WTC11 (cell line): ENCODE data around the gene PPP4R2. TPM values are rescaled to one million over a fixed set of nuclear protein-coding genes. Genes with fewer than 3 reads are reported as not detected.
A peak's percentile ranks its signal among the peaks of the same experiment; 100 is the strongest.

Experiments used
- ATAC-seq: fragments of 200-7000 bp; cut with Tn5 transposase; 2 replicates; pipeline ENCODE4 v1.10.0; 2021; ENCODE audit warnings: mild to moderate bottlenecking, moderate library complexity
- CTCF ChIA-PET: fragments of 300-600 bp; sonication (Branson Sonifier 250); formaldehyde crosslinking; loops from one replicate; lab custom pipeline; 2021; ENCODE audit warnings: antibody characterized with exemption; lab: Charles Lee
- POLR2A ChIA-PET: fragments of 350-600 bp; sonication (Branson Sonifier 250); formaldehyde crosslinking; loops from one replicate; lab custom pipeline; 2021; ENCODE audit warnings: antibody characterized with exemption; lab: Charles Lee
- DNase-seq: peaks from one replicate; pipeline ENCODE4 v3.0.0; 2021; ENCODE audit warnings: low spot score
- H3K27ac Mint-ChIP-seq: 2 replicates; pipeline ENCODE4 v1.8.0; 2021; ENCODE audit warnings: mixed read lengths
- H3K27me3 Mint-ChIP-seq: 2 replicates; pipeline ENCODE4 v1.8.0; 2021; ENCODE audit warnings: low read depth, mild to moderate bottlenecking, moderate library complexity, mixed read lengths
- H3K36me3 Mint-ChIP-seq: 2 replicates; pipeline ENCODE4 v1.8.0; 2021; ENCODE audit warnings: mixed read lengths
- H3K4me1 Mint-ChIP-seq: 2 replicates; pipeline ENCODE4 v1.8.0; 2022; ENCODE audit warnings: mixed read lengths
- H3K4me3 Mint-ChIP-seq: 2 replicates; pipeline ENCODE4 v1.8.0; 2021; ENCODE audit warnings: mild to moderate bottlenecking, moderate library complexity, mixed read lengths
- H3K9me3 Mint-ChIP-seq: 2 replicates; pipeline ENCODE4 v1.8.0; 2021; ENCODE audit warnings: mixed read lengths
- CBFB ChIP-seq: sonication (generic); formaldehyde crosslinking; IDR thresholded peaks from 2 replicates; pipeline ENCODE4 v1.8.1; 2022; ENCODE audit warnings: mild to moderate bottlenecking, low read depth, missing genetic modification reagents
- CREM ChIP-seq: sonication (generic); formaldehyde crosslinking; IDR thresholded peaks from 2 replicates; pipeline ENCODE4 v1.8.1; 2022; ENCODE audit warnings: mild to moderate bottlenecking, missing genetic modification reagents, moderate library complexity
- ELF4 ChIP-seq: sonication (generic); formaldehyde crosslinking; IDR thresholded peaks from 2 replicates; pipeline ENCODE4 v1.8.1; 2022; ENCODE audit warnings: low read depth, mild to moderate bottlenecking, moderate library complexity, missing genetic modification reagents
- ESRRA ChIP-seq: sonication (generic); formaldehyde crosslinking; IDR thresholded peaks from 2 replicates; pipeline ENCODE4 v1.8.1; 2022; ENCODE audit warnings: mild to moderate bottlenecking, missing genetic modification reagents, borderline replicate concordance
- FOXK1 ChIP-seq: sonication (generic); formaldehyde crosslinking; IDR thresholded peaks from 2 replicates; pipeline ENCODE4 v1.8.0; 2022; ENCODE audit warnings: mild to moderate bottlenecking, moderate library complexity, missing genetic modification reagents
- HMGA2 ChIP-seq: fragments of 250-450 bp; sonication (Bioruptor Pico); IDR thresholded peaks from 2 replicates; pipeline ENCODE4 v1.4.0; 2021; ENCODE audit warnings: mild to moderate bottlenecking, moderate library complexity
- JUN ChIP-seq: sonication (generic); formaldehyde crosslinking; IDR thresholded peaks from 2 replicates; pipeline ENCODE4 v1.8.0; 2023; ENCODE audit warnings: mild to moderate bottlenecking, missing genetic modification reagents
- MXD4 ChIP-seq: fragments of 250-450 bp; sonication (Bioruptor Pico); IDR thresholded peaks from 2 replicates; pipeline ENCODE4 v1.8.0; 2021; ENCODE audit warnings: mild to moderate bottlenecking, moderate library complexity, borderline replicate concordance
- MYBL2 ChIP-seq: sonication (generic); formaldehyde crosslinking; IDR thresholded peaks from 2 replicates; pipeline ENCODE4 v1.8.1; 2023; ENCODE audit warnings: mild to moderate bottlenecking, moderate library complexity, missing genetic modification reagents
- NFYB ChIP-seq: sonication (generic); formaldehyde crosslinking; conservative IDR thresholded peaks from 2 replicates; pipeline ENCODE4 v1.8.0; 2022; ENCODE audit warnings: low read depth, missing genetic modification reagents
- NR1H2 ChIP-seq: sonication (generic); formaldehyde crosslinking; IDR thresholded peaks from 2 replicates; pipeline ENCODE4 v1.9.0; 2021; ENCODE audit warnings: mild to moderate bottlenecking, moderate library complexity, missing genetic modification reagents
- SMAD3 ChIP-seq: sonication (generic); formaldehyde crosslinking; IDR thresholded peaks from 2 replicates; pipeline ENCODE4 v1.8.0; 2022; ENCODE audit warnings: missing genetic modification reagents, mild to moderate bottlenecking, borderline replicate concordance
- SP1 ChIP-seq: sonication (generic); formaldehyde crosslinking; conservative IDR thresholded peaks from 2 replicates; pipeline ENCODE4 v1.8.1; 2022; ENCODE audit warnings: missing genetic modification reagents
- ZNF121 ChIP-seq: sonication (generic); formaldehyde crosslinking; IDR thresholded peaks from 2 replicates; pipeline ENCODE4 v1.8.0; 2023; ENCODE audit warnings: missing genetic modification reagents
- ZNF317 ChIP-seq: sonication (generic); formaldehyde crosslinking; IDR thresholded peaks from 2 replicates; pipeline ENCODE4 v1.8.1; 2023; ENCODE audit warnings: low read depth, mild to moderate bottlenecking, moderate library complexity, missing genetic modification reagents, borderline replicate concordance
- ZNF423 ChIP-seq: fragments of 250-450 bp; sonication (Bioruptor Pico); IDR thresholded peaks from 2 replicates; pipeline ENCODE4 v2.1.2; 2022; ENCODE audit warnings: mild to moderate bottlenecking, moderate library complexity
- ZNF671 ChIP-seq: fragments of 250-450 bp; sonication (Bioruptor Pico); IDR thresholded peaks from 2 replicates; pipeline ENCODE4 v1.8.0; 2021; ENCODE audit warnings: mild to moderate bottlenecking
- total RNA-seq: library from RNA; stranded (reverse); gene quantifications from 3 replicates; pipeline ENCODE4 v1.2.3, GENCODE V29; 2021
- TF ChIP-seq, protein P1 (sequence below): fragments of 250-450 bp; sonication (Bioruptor Pico); IDR thresholded peaks from 2 replicates; pipeline ENCODE4 v1.9.0; 2021; ENCODE audit warnings: moderate library complexity, mild to moderate bottlenecking, inconsistent platforms, borderline replicate concordance
- TF ChIP-seq, protein P2 (sequence below): sonication (generic); formaldehyde crosslinking; IDR thresholded peaks from 2 replicates; pipeline ENCODE4 v1.8.1; 2022; ENCODE audit warnings: low read depth, mild to moderate bottlenecking, moderate library complexity, missing genetic modification reagents, borderline replicate concordance
- TF ChIP-seq, protein P3 (sequence below): sonication (generic); formaldehyde crosslinking; IDR thresholded peaks from 2 replicates; pipeline ENCODE4 v1.8.1; 2022; ENCODE audit warnings: mild to moderate bottlenecking, missing genetic modification reagents, moderate library complexity, borderline replicate concordance
- TF ChIP-seq, protein P4 (sequence below): sonication (generic); formaldehyde crosslinking; IDR thresholded peaks from 2 replicates; pipeline ENCODE4 v1.8.0; 2022; ENCODE audit warnings: mild to moderate bottlenecking, missing genetic modification reagents
- TF ChIP-seq, protein P5 (sequence below): sonication (generic); formaldehyde crosslinking; IDR thresholded peaks from 2 replicates; pipeline ENCODE4 v1.8.1; 2022; ENCODE audit warnings: low read depth, missing genetic modification reagents, borderline replicate concordance
- TF ChIP-seq, protein P6 (sequence below): fragments of 250-450 bp; sonication (Bioruptor Pico); conservative IDR thresholded peaks from 2 replicates; pipeline ENCODE4 v1.9.0; 2021; ENCODE audit warnings: mild to moderate bottlenecking

The PPP4R2 gene
- total RNA-seq, 1 experiment from 2014 or later: 78.1 TPM

DNA sequence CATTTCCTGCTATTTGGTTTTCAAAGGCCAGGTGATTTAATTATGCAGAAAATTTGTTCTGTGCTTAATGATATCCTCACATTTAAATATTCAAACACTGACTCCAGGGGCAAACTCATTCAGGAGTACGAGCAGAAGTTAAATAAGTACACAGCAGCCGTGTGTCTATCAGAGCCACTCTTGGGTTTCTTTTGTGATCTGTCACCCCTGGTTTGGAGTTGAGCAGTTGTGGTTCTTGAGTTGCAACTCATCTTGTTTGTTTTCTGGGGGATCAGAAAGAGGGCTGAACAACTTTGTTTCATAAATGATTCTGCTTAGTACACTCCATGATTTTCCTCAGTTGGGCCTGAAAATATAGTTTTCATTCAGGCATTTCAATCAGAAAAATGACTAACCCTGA, 25.7 kb upstream of the PPP4R2 start:
- H3K27me3 Mint-ChIP-seq: no peaks in the 10 kb centered on the region
- H3K4me3 Mint-ChIP-seq: no peak overlapping the region
- TF ChIP-seq HMGA2 (no peak), MYBL2 (CRISPR knock-in tag) (no peak), MXD4 (CRISPR knock-in tag) (no peak), FOXK1 (no peak), ZNF317 (CRISPR knock-in tag) (no peak), ZNF671 (CRISPR knock-in tag) (no peak), ZNF121 (CRISPR knock-in tag) (no peak), ESRRA (CRISPR knock-in tag) (no peak)
- TF ChIP-seq, protein P1, sequence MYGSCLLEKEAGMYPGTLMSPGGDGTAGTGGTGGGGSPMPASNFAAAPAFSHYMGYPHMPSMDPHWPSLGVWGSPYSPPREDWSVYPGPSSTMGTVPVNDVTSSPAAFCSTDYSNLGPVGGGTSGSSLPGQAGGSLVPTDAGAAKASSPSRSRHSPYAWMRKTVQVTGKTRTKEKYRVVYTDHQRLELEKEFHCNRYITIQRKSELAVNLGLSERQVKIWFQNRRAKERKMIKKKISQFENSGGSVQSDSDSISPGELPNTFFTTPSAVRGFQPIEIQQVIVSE: no peak
- TF ChIP-seq, protein P2, sequence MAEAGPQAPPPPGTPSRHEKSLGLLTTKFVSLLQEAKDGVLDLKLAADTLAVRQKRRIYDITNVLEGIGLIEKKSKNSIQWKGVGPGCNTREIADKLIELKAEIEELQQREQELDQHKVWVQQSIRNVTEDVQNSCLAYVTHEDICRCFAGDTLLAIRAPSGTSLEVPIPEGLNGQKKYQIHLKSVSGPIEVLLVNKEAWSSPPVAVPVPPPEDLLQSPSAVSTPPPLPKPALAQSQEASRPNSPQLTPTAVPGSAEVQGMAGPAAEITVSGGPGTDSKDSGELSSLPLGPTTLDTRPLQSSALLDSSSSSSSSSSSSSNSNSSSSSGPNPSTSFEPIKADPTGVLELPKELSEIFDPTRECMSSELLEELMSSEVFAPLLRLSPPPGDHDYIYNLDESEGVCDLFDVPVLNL (CRISPR knock-in tag): no peak
- TF ChIP-seq, protein P3, sequence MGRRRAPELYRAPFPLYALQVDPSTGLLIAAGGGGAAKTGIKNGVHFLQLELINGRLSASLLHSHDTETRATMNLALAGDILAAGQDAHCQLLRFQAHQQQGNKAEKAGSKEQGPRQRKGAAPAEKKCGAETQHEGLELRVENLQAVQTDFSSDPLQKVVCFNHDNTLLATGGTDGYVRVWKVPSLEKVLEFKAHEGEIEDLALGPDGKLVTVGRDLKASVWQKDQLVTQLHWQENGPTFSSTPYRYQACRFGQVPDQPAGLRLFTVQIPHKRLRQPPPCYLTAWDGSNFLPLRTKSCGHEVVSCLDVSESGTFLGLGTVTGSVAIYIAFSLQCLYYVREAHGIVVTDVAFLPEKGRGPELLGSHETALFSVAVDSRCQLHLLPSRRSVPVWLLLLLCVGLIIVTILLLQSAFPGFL (CRISPR knock-in tag): no peak
- ATAC-seq (no peak), DNase-seq (no peak)
- H3K36me3 Mint-ChIP-seq: no peaks in the 10 kb centered on the region; the same call in 1 of the 2 replicates
- peaks cover 22% of the 10 kb centered on the region for H3K4me1 Mint-ChIP-seq
- H3K9me3 Mint-ChIP-seq: no peaks in the 10 kb centered on the region
- 0 out of 2 replicates have a peak overlapping the region, but pooled peaks have one; percentile 28 for H3K27ac Mint-ChIP-seq
- ChIA-PET POLR2A (no interaction called here), CTCF (no interaction called here)

DNA sequence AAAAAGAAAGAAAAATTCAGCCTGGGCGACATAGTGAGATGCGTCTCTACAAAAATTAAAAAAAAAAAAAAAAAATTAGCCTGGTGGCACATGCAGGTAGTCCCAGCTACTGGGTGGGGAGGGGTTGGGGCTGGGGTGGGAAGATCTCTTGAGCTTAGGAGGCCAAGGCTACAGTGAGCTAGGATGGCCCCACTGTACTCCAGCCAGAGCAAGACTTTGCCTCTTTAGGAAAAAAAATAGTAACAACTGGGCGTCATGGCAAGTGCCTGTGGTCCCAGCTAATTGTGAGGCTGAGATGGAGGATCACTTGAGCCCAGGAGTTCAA, 23.9 kb upstream of the PPP4R2 start:
- Mint-ChIP-seq H3K27ac (no peak overlapping the region), H3K4me1 (peaks cover 27% of the 10 kb centered on the region), H3K4me3 (no peak overlapping the region), H3K9me3 (no peaks in the 10 kb centered on the region), H3K27me3 (no peaks in the 10 kb centered on the region), H3K36me3 (no peaks in the 10 kb centered on the region; the same call in 1 of the 2 replicates)
- CTCF ChIA-PET: no interaction called here
- POLR2A ChIA-PET: no interaction called here
- no peak for TF ChIP-seq CBFB (CRISPR knock-in tag)
- TF ChIP-seq CREM (CRISPR knock-in tag): no peak
- TF ChIP-seq SMAD3 (CRISPR knock-in tag): no peak
- TF ChIP-seq ESRRA (CRISPR knock-in tag): no peak
- no peak for ATAC-seq
- no peak for DNase-seq

DNA sequence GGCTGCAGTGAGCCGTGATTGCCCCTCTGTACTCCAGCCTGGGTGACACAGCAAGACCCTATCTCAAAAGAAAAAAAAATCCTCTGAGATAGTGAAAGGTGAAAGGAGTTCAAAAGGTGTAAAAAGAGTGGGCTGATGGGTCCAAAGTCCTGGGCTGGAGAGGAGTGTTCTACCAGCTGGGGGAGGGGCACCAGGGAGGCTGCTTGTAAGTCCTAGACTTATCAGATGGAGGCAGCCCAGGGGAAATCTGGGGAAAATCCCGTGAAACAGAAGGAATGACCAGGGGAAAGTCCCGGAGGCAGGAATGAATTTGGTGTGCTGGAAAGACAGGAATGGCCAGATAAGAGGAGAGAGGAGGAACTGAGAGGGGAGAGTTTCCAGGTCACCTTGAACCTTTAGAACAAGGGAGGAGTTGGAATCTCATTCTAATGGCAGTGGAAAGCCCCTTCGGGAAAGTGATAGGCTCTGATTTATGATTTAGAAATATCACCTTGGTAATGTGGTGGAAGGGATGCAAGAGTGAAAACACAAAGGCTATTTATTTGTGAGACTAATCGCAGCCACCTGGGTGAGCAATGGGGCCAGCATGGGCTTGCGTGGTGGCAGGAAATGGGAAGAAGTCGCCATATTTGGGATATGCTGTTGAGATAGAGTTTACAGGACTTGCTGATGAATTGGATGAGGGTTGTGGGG, 23.4 kb upstream of the PPP4R2 start:
- peaks cover 27% of the 10 kb centered on the region for H3K4me1 Mint-ChIP-seq
- POLR2A ChIA-PET: no interaction called here
- ATAC-seq: no peak
- H3K27ac Mint-ChIP-seq: no peak overlapping the region; the same call in 1 of the 2 replicates
- no peak overlapping the region for H3K4me3 Mint-ChIP-seq
- no peaks in the 10 kb centered on the region; the same call in 1 of the 2 replicates for H3K36me3 Mint-ChIP-seq
- no peak for DNase-seq
- CTCF ChIA-PET: no interaction called here
- H3K9me3 Mint-ChIP-seq: no peaks in the 10 kb centered on the region
- H3K27me3 Mint-ChIP-seq: no peaks in the 10 kb centered on the region
- TF ChIP-seq, protein P4, sequence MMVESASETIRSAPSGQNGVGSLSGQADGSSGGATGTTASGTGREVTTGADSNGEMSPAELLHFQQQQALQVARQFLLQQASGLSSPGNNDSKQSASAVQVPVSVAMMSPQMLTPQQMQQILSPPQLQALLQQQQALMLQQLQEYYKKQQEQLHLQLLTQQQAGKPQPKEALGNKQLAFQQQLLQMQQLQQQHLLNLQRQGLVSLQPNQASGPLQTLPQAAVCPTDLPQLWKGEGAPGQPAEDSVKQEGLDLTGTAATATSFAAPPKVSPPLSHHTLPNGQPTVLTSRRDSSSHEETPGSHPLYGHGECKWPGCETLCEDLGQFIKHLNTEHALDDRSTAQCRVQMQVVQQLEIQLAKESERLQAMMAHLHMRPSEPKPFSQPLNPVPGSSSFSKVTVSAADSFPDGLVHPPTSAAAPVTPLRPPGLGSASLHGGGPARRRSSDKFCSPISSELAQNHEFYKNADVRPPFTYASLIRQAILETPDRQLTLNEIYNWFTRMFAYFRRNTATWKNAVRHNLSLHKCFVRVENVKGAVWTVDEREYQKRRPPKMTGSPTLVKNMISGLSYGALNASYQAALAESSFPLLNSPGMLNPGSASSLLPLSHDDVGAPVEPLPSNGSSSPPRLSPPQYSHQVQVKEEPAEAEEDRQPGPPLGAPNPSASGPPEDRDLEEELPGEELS: no peak
- no peak for TF ChIP-seq ELF4 (CRISPR knock-in tag)
- no peak for TF ChIP-seq ZNF423 (CRISPR knock-in tag)
- TF ChIP-seq NR1H2: no peak
- TF ChIP-seq JUN (CRISPR knock-in tag): no peak
- TF ChIP-seq, protein P5, sequence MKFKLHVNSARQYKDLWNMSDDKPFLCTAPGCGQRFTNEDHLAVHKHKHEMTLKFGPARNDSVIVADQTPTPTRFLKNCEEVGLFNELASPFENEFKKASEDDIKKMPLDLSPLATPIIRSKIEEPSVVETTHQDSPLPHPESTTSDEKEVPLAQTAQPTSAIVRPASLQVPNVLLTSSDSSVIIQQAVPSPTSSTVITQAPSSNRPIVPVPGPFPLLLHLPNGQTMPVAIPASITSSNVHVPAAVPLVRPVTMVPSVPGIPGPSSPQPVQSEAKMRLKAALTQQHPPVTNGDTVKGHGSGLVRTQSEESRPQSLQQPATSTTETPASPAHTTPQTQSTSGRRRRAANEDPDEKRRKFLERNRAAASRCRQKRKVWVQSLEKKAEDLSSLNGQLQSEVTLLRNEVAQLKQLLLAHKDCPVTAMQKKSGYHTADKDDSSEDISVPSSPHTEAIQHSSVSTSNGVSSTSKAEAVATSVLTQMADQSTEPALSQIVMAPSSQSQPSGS (CRISPR knock-in tag): no peak
- TF ChIP-seq SP1: no peak
- TF ChIP-seq, protein P6, sequence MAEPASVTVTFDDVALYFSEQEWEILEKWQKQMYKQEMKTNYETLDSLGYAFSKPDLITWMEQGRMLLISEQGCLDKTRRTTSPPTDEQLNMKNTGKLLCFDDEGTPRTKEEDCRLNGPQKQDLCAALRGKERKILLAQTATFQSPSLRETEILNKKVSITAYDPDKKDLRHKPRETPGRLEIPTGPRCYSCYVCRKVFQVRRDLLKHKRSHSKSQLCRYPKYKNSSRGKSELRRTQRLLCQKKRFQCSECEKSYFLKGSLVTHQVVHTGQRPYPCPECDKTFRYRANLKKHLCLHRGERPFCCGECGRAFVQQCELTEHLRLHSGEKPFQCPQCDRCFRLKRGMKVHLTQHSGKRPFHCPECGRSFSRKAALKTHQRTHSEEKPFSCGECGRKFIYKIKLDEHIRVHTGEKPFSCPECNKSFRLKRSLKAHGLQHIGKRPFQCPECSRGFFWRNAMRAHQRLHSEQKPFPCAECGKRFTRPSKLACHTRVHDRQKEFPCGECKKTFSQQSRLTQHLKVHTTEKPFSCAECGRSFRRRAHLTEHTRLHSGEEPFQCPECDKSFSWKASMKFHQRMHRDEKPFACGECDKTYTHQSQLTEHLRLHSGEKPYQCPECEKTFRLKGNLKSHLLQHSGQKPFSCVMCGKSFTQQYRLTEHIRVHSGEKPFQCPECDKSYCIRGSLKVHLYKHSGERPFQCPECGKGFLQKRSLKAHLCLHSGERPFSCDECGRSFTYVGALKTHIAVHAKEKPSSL (CRISPR knock-in tag): no peak
- TF ChIP-seq NFYB (CRISPR knock-in tag): no peak
